Erythroblast (primary cell): Measurements from ENCODE around the gene BTBD16.

Experiments
- GATA1 ChIP-seq: IDR thresholded peaks from 2 replicates; pipeline ENCODE4 v1.6.1; 2011; ENCODE audit warnings: low read depth, mild to moderate bottlenecking, control low read depth, low read length, moderate library complexity
- POLR2A ChIP-seq: IDR thresholded peaks from 2 replicates; pipeline ENCODE4 v1.6.1; 2011; ENCODE audit warnings: mild to moderate bottlenecking, low read length

GRCh38 chr10:122348935-122349361 lies 77.9 kb downstream of the BTBD16 start:
- TF ChIP-seq POLR2A (no peak), GATA1 (no peak)
